Measurements from ENCODE around the gene MRFAP1L1.

- TF ChIP-seq CTCF (IDR thresholded peaks at IDR 0.05), result no peak
- TF ChIP-seq EZH2phosphoT487 (IDR thresholded peaks at IDR 0.05), result no peak
- TF ChIP-seq EZH2 (IDR thresholded peaks at IDR 0.05), result no peak
These were observed 13.7 kb downstream of the MRFAP1L1 start for GRCh38 chr4:6695660-6696610.

Measured in neural progenitor cell (in vitro differentiated cells).